Measurements from ENCODE around the gene RARB. TPM values are rescaled to one million over a fixed set of nuclear protein-coding genes. Genes with fewer than 3 reads are reported as not detected.

Gene RARB
- total RNA-seq, 1 donor from 2014 or later: 0.26 TPM

DNA sequence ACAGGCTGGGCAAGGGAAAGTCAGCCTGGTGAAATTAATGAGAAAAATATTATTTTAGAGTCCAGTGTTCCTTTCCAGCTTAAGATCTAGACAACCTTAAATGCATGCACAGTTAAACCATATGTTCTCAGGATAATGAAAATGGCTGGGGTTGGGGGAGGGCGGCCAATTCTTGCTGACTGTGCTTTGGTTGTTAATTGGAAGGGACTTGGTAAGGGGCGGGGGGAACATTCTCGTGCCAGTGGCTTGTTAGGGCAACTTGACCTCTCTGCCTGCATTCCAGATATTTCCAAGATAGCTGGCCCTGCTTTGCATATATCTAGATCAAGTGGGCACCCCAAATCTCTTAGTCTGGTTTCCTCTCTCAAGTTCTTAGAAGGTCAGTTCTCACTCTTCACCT, 124.2 kb downstream of the RARB start:
- TF ChIP-seq, protein P1, sequence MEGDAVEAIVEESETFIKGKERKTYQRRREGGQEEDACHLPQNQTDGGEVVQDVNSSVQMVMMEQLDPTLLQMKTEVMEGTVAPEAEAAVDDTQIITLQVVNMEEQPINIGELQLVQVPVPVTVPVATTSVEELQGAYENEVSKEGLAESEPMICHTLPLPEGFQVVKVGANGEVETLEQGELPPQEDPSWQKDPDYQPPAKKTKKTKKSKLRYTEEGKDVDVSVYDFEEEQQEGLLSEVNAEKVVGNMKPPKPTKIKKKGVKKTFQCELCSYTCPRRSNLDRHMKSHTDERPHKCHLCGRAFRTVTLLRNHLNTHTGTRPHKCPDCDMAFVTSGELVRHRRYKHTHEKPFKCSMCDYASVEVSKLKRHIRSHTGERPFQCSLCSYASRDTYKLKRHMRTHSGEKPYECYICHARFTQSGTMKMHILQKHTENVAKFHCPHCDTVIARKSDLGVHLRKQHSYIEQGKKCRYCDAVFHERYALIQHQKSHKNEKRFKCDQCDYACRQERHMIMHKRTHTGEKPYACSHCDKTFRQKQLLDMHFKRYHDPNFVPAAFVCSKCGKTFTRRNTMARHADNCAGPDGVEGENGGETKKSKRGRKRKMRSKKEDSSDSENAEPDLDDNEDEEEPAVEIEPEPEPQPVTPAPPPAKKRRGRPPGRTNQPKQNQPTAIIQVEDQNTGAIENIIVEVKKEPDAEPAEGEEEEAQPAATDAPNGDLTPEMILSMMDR (IDR thresholded peaks at IDR 0.05; ENCODE audit: insufficient read depth, low read length, severe bottlenecking): no peak
- no peak for FAIRE-seq
- no peaks in the 10 kb centered on the region for H3K36me3 ChIP-seq (ENCODE audit: control insufficient read depth, insufficient read depth, low read length)
- no peak overlapping the region for H3K4me3 ChIP-seq (ENCODE audit: low read depth, low read length)
- no peak for DNase-seq (ENCODE audit: low read depth)
- H3K27me3 ChIP-seq (ENCODE audit: control insufficient read depth, insufficient read depth, low read length): no peaks in the 10 kb centered on the region

DNA sequence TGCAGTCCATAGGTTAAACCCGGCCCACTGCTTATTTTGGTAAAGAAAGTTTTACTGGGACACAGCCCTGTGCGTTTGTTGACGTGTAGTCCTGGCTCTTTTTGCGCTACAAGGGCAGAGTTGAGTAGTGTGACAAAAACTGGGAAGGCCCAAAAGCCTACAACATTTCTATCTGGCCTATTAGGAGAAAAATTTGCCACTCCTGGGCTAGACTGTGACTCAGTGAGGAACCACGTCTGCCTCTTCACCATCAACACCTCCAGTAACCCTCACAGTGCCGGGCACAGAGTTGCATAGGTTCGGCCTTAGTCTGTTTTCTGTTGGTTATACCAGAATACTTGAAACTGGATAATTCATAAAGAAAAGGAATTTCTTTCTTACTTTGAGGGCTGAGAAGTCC, 126.3 kb downstream of the RARB start:
- Histone ChIP-seq H3K4me3 (ENCODE audit: low read depth, low read length) (no peak overlapping the region), H3K36me3 (ENCODE audit: control insufficient read depth, insufficient read depth, low read length) (no peaks in the 10 kb centered on the region), H3K27me3 (ENCODE audit: control insufficient read depth, insufficient read depth, low read length) (no peaks in the 10 kb centered on the region)
- TF ChIP-seq, protein P1 (IDR thresholded peaks at IDR 0.05; ENCODE audit: insufficient read depth, low read length, severe bottlenecking): no peak
- FAIRE-seq (no peak), DNase-seq (ENCODE audit: low read depth) (no peak)

DNA sequence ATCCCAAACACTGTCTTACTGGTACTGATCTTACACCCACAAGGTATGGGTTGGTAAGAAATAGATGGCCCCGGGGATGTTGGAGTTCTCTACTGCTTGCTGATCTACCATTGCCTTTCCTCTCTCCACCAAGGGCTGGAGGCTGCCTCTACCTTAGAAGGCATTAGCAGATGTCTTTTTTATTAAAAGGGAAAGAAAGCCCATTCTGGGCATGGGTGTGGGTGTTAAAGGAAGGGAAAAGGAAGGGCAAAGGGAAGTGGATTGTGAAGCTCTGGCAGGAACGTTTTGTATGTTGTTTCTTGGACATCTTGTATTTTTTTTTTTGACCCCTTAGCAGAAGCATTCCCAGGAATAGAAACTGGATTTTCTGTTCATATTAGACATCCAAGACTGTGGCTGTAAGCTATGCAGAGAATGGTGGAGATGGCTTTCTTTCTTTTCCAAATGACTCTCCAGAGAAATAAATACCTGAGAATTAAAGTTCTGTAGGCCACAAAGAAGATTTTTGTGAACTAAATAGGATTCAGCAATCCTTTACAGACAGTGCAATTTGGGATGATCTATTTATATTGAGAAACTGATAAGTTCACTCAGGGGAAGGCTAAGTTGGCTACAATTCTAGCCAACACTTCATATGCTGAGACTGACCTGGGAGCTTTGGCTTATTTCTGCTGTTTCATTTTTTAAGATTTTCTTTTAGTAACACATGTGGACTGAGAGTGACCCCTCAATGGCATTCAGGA, 127.8 kb downstream of the RARB start:
- Histone ChIP-seq H3K4me3 (ENCODE audit: low read depth, low read length) (no peak overlapping the region), H3K36me3 (ENCODE audit: control insufficient read depth, insufficient read depth, low read length) (no peaks in the 10 kb centered on the region), H3K27me3 (ENCODE audit: control insufficient read depth, insufficient read depth, low read length) (no peaks in the 10 kb centered on the region)
- FAIRE-seq (no peak), DNase-seq (ENCODE audit: low read depth) (no peak)
- TF ChIP-seq, protein P1 (IDR thresholded peaks at IDR 0.05; ENCODE audit: insufficient read depth, low read length, severe bottlenecking): no peak

DNA sequence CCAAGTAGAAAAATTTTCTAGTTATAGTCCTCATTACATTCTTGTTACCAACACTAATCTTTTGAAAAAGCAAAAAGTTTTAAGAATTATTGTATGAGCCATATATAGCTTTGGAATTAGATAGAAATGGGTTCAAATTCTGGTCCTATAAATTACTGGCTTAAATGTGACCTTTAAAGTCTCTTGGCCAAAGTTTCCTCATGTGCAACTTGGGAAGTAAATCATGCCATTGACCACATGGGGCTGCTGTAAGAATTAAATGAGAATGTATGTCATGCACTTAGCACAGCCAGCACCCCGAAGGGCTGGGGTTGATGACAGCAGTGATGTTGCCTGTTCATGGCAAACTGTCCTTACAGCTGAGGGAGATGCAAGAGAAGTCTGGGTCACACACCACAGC, 128.4 kb downstream of the RARB start:
- FAIRE-seq (no peak), DNase-seq (ENCODE audit: low read depth) (no peak)
- Histone ChIP-seq H3K36me3 (ENCODE audit: control insufficient read depth, insufficient read depth, low read length) (no peaks in the 10 kb centered on the region), H3K27me3 (ENCODE audit: control insufficient read depth, insufficient read depth, low read length) (no peaks in the 10 kb centered on the region), H3K4me3 (ENCODE audit: low read depth, low read length) (no peak overlapping the region)
- TF ChIP-seq, protein P1 (IDR thresholded peaks at IDR 0.05; ENCODE audit: insufficient read depth, low read length, severe bottlenecking): no peak

DNA sequence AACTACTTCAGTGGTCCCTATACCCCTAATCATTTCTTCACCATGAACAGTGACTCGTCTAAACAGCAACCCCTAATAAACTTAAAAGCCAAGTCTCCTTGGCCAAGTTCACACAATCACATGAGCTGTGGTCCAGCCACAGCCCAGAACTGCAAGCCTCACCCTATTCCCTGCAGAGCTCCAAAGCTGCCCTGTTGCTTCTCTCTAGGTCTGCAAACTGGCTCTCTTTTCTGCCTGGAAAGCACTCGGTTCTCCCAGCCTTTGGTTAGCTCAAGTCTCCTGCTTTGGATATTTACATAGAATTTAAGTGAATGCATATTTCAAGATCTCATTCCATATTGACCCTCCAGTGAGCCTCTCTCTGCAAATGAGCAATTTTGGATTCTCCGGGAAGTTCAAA, 129.6 kb downstream of the RARB start:
- no peak for FAIRE-seq
- DNase-seq (ENCODE audit: low read depth): no peak
- Histone ChIP-seq H3K27me3 (ENCODE audit: control insufficient read depth, insufficient read depth, low read length) (no peaks in the 10 kb centered on the region), H3K36me3 (ENCODE audit: control insufficient read depth, insufficient read depth, low read length) (no peaks in the 10 kb centered on the region), H3K4me3 (ENCODE audit: low read depth, low read length) (no peak overlapping the region)
- TF ChIP-seq, protein P1 (IDR thresholded peaks at IDR 0.05; ENCODE audit: insufficient read depth, low read length, severe bottlenecking): no peak

DNA sequence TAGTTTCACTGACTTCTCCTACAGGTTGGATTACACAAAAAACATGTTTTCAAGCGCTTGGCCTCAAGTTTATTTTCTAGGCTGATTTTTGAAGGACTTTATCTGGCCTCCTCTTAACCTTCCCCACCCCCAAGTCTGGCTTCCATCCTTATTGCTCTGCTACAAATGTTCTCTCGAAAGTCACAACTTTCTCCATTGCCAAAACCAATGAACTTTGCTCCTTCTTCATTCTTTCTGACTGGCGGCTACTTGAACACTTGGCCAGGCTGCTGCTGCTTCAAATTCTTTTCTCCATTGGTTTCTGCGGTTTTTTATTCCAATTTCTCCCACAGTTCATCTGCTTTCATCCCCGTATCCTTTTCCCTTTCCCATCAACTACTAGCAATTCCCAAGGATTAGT, 130.1 kb downstream of the RARB start:
- H3K27me3 ChIP-seq (ENCODE audit: control insufficient read depth, insufficient read depth, low read length): no peaks in the 10 kb centered on the region
- FAIRE-seq: no peak
- TF ChIP-seq, protein P1 (IDR thresholded peaks at IDR 0.05; ENCODE audit: insufficient read depth, low read length, severe bottlenecking): no peak

More for the DNA sequence above, 130.1 kb downstream of the RARB start:
- no peak overlapping the region for H3K4me3 ChIP-seq (ENCODE audit: low read depth, low read length)
- no peak for DNase-seq (ENCODE audit: low read depth)
- no peaks in the 10 kb centered on the region for H3K36me3 ChIP-seq (ENCODE audit: control insufficient read depth, insufficient read depth, low read length)
